SK-N-SH (cell line): ENCODE results near the gene RNF212B. TPM values are rescaled to one million over a fixed set of nuclear protein-coding genes. Genes with fewer than 3 reads are reported as not detected.

Experiments used
- CTCF ChIA-PET: fragments of 300-600, 350-600 bp; formaldehyde crosslinking; extraction: SDS; loops from one replicate; lab custom pipeline; 2021; lab: Yijun Ruan, JAX
- POLR2A ChIA-PET: fragments of 350-600 bp; sonication (Branson Sonifier 250); formaldehyde crosslinking; extraction: SDS; loops from one replicate; lab custom pipeline; 2020; ENCODE audit warnings: antibody characterized with exemption, inconsistent platforms; lab: Yijun Ruan, JAX
- DNase-seq: peaks from one replicate; pipeline ENCODE4 v3.0.0; 2012
- H2AFZ ChIP-seq: fragments of 200-600 bp; sonication (generic); 2 replicates; pipeline ENCODE4 v1.8.1; 2016; ENCODE audit warnings: antibody characterized with exemption, mild to moderate bottlenecking, low read depth
- H3F3A ChIP-seq: fragments of 200-600 bp; sonication (generic); replicated peaks from 2 replicates; pipeline ENCODE3; 2016; ENCODE audit warnings: antibody characterized with exemption, mild to moderate bottlenecking; ENCODE audit not compliant: insufficient read depth
- H3K27ac ChIP-seq, 2 experiments: fragments of 200-500 bp in 1 of 2; fragments of 200-600 bp in 1 of 2; sonication (Bioruptor generic) in 1 of 2; sonication (generic), shearing (Covaris generic) in 1 of 2; 2 replicates each; pipeline versions ENCODE4 v1.5.1 to v1.6.1; 2014 to 2016; ENCODE audit warnings: low read depth in 2 of 2, inconsistent platforms in 1 of 2, low read length in 1 of 2, mild to moderate bottlenecking in 1 of 2, mixed read lengths in 1 of 2
- H3K27me3 ChIP-seq: fragments of 200-600 bp; sonication (generic), shearing (Covaris generic); 2 replicates; pipeline ENCODE4 v1.6.1; 2016; ENCODE audit warnings: mixed run types; ENCODE audit not compliant: insufficient read depth
- H3K36me3 ChIP-seq, 2 experiments: fragments of 200-500 bp in 1 of 2; fragments of 200-600 bp in 1 of 2; sonication (Bioruptor generic) in 1 of 2; sonication (generic) in 1 of 2; replicated peaks in 1 of 2; 2 replicates each; pipeline versions ENCODE3 to v1.5.1; 2014 to 2016; ENCODE audit warnings: low read length in 1 of 2, mild to moderate bottlenecking in 1 of 2; ENCODE audit not compliant: insufficient read depth in 2 of 2, control insufficient read depth in 1 of 2
- H3K4me1 ChIP-seq, 2 experiments: fragments of 200-500 bp in 1 of 2; fragments of 200-600 bp in 1 of 2; sonication (Bioruptor generic) in 1 of 2; sonication (generic), shearing (Covaris generic) in 1 of 2; 2 replicates each; pipeline versions ENCODE4 v1.5.1 to v1.6.1; 2014 to 2016; ENCODE audit warnings: low read depth in 1 of 2, low read length in 1 of 2, mixed run types in 1 of 2; ENCODE audit not compliant: insufficient read depth in 2 of 2, control insufficient read depth in 1 of 2
- H3K4me2 ChIP-seq: fragments of 200-600 bp; sonication (generic), shearing (Covaris generic); 2 replicates; pipeline ENCODE4 v1.6.1; 2017; ENCODE audit warnings: mixed run types
- H3K4me3 ChIP-seq, 2 experiments: fragments of 200-500 bp in 1 of 2; fragments of 200-600 bp in 1 of 2; sonication (Bioruptor generic) in 1 of 2; sonication (generic), shearing (Covaris generic) in 1 of 2; 2 replicates each; pipeline versions ENCODE4 v1.5.1 to v1.8.1; 2014 to 2016; ENCODE audit warnings: low read depth in 2 of 2, inconsistent platforms in 1 of 2, low read length in 1 of 2, mild to moderate bottlenecking in 1 of 2, mixed read lengths in 1 of 2, moderate library complexity in 1 of 2
- H3K79me2 ChIP-seq: fragments of 200-600 bp; sonication (generic); 2 replicates; pipeline ENCODE4 v1.8.1; 2017; ENCODE audit warnings: mild to moderate bottlenecking; ENCODE audit not compliant: insufficient read depth
- H3K9ac ChIP-seq: fragments of 200-600 bp; sonication (generic); 2 replicates; pipeline ENCODE4 v1.6.1; 2017; ENCODE audit warnings: mixed run types
- H3K9me2 ChIP-seq: fragments of 200-600 bp; sonication (generic); 2 replicates; pipeline ENCODE4 v1.6.1; 2017; ENCODE audit warnings: mixed run types
- H3K9me3 ChIP-seq: fragments of 200-600 bp; sonication (generic); 2 replicates; pipeline ENCODE4 v1.6.1; 2017; ENCODE audit warnings: mixed run types, mild to moderate bottlenecking, moderate library complexity
- H4K20me1 ChIP-seq: fragments of 200-600 bp; sonication (generic); 2 replicates; pipeline ENCODE4 v1.6.1; 2017; ENCODE audit warnings: mild to moderate bottlenecking, mixed run types; ENCODE audit not compliant: insufficient read depth
- CHD2 ChIP-seq: fragments of 150-350 bp; IDR thresholded peaks from 2 replicates; pipeline ENCODE4 v1.6.1; 2018; ENCODE audit warnings: low read length; ENCODE audit not compliant: partially characterized antibody
- ELF1 ChIP-seq: IDR thresholded peaks from 2 replicates; pipeline ENCODE4 v1.4.0; 2012
- EP300 ChIP-seq, 2 experiments: IDR thresholded peaks; 2 replicates each; pipeline versions ENCODE4 v1.4.0 to v1.6.1; 2012; ENCODE audit warnings: borderline replicate concordance in 1 of 2, low read depth in 1 of 2, low read length in 1 of 2
- EZH2phosphoT487 ChIP-seq: fragments of 200-600 bp; sonication (generic); IDR thresholded peaks from 2 replicates; pipeline ENCODE4 v1.6.1; 2017; ENCODE audit warnings: low read depth, mixed run types, mild to moderate bottlenecking, antibody characterized with exemption, moderate library complexity, borderline replicate concordance
- FOXM1 ChIP-seq: IDR thresholded peaks from 2 replicates; pipeline ENCODE4 v1.4.0; 2012; ENCODE audit warnings: low read depth, mild to moderate bottlenecking
- GABPA ChIP-seq: IDR thresholded peaks from 2 replicates; pipeline ENCODE4 v1.4.0; 2012; ENCODE audit warnings: low read depth, mild to moderate bottlenecking
- JUND ChIP-seq: IDR thresholded peaks from 2 replicates; pipeline ENCODE4 v1.4.0; 2012
- MEF2A ChIP-seq: IDR thresholded peaks from 2 replicates; pipeline ENCODE4 v1.4.0; 2012; ENCODE audit warnings: low read depth, borderline replicate concordance
- MXI1 ChIP-seq: IDR thresholded peaks from 2 replicates; pipeline ENCODE4 v1.6.1; 2012; ENCODE audit warnings: mild to moderate bottlenecking, low read depth, low read length, improper control_type of control experiment
- NRF1 ChIP-seq: IDR thresholded peaks from 2 replicates; pipeline ENCODE4 v1.6.1; 2012; ENCODE audit warnings: low read depth, mild to moderate bottlenecking, low read length
- RAD21 ChIP-seq: IDR thresholded peaks from 2 replicates; pipeline ENCODE4 v1.6.1; 2012; ENCODE audit warnings: mild to moderate bottlenecking, low read length
- RCOR1 ChIP-seq: fragments of 150-350 bp; IDR thresholded peaks from 2 replicates; pipeline ENCODE4 v1.6.1; 2017; ENCODE audit warnings: antibody characterized with exemption, low read length
- RFX5 ChIP-seq: IDR thresholded peaks from 2 replicates; pipeline ENCODE4 v1.6.1; 2012; ENCODE audit warnings: mild to moderate bottlenecking, improper control_type of control experiment, low read length
- RXRA ChIP-seq: IDR thresholded peaks from 2 replicates; pipeline ENCODE4 v1.4.0; 2012; ENCODE audit warnings: low read depth, mild to moderate bottlenecking, borderline replicate concordance
- SMC3 ChIP-seq: IDR thresholded peaks from 2 replicates; pipeline ENCODE4 v1.6.1; 2012; ENCODE audit warnings: low read depth, low read length, improper control_type of control experiment
- TCF12 ChIP-seq: IDR thresholded peaks from 2 replicates; pipeline ENCODE4 v1.4.0; 2012
- TEAD4 ChIP-seq: IDR thresholded peaks from 2 replicates; pipeline ENCODE4 v1.4.0; 2012; ENCODE audit warnings: mild to moderate bottlenecking, borderline replicate concordance; ENCODE audit not compliant: insufficient read depth
- YY1 ChIP-seq: IDR thresholded peaks from 2 replicates; pipeline ENCODE4 v1.4.0; 2012; ENCODE audit warnings: low read depth, mild to moderate bottlenecking
- WGBS: methylation state at CpG from one replicate; pipeline ENCODE4 v1.1.6; 2017; ENCODE audit warnings: low lambda C conversion rate; 5-methylcytosine and 5-hydroxymethylcytosine counted together
- polyA plus RNA-seq, 3 experiments: library from polyadenylated mRNA; depleted of rRNA; stranded (reverse); fragments of >200 nt; gene quantifications; 2 replicates each; pipeline ENCODE4 v1.2.3, GENCODE V29; 2012
- TF ChIP-seq, protein P1 (sequence below): IDR thresholded peaks from 2 replicates; pipeline ENCODE4 v1.4.0; 2012; ENCODE audit warnings: low read depth, borderline replicate concordance
- TF ChIP-seq, protein P2 (sequence below): IDR thresholded peaks from 2 replicates; pipeline ENCODE4; 2012
- TF ChIP-seq, protein P3 (sequence below): IDR thresholded peaks from 2 replicates; pipeline ENCODE4 v1.4.0; 2012; ENCODE audit warnings: low read depth, borderline replicate concordance
- TF ChIP-seq, protein P4 (sequence below): IDR thresholded peaks from 2 replicates; pipeline ENCODE4 v1.4.0; 2012; ENCODE audit warnings: low read depth
- TF ChIP-seq, protein P5 (sequence below): fragments of 150-350 bp; IDR thresholded peaks from 2 replicates; pipeline ENCODE4 v1.6.1; 2017; ENCODE audit warnings: antibody characterized with exemption, low read length, low read depth, borderline replicate concordance

Gene RNF212B
- polyA plus RNA-seq, 1 of the 3 experiments (the other 2 are of a cell fraction) = not detected

DNA sequence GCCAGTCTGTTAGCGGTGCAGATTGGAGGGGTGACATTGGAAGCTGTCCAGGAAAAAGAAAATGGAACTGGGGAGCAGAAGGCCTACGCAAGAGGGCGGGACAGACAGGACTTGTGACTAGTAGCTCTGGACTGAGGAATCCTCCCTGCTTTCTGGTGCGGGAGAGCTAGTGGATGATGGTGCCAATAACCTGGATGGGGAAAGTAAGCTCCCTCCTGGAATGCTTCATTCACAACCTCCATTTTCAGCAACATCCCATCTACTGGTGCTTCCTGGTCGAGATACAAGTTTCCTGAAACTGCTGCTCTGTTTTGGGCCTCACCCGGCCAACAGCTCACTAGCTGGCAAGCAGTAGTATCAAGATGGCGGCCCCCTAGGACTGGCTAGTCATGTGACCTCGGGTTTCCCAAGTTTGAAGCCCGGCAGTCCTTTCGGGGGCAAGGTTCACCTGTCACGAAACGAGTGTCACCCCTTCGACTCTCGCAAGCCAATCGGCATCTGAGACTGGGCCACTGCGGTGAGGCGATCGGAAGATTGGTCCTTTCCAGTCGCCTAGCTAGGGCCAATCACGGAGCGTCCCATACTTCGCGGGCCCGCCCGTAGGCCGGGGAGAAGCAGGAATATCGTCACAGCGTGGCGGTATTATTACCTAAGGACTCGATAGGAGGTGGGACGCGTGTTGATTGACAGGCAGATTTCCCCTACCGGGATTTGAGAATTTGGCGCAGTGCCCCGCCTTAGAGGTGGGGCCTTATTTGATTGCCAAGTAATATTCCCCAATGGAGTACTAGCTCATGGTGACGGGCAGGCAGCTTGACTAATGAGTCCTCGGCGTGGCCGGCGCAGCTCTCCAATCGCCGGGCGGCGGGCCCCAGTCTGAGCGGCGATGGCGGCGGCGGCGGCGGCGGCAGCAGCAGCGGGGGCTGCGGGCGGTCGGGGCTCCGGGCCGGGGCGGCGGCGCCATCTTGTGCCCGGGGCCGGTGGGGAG is 83.1 kb downstream of the RNF212B start, which contains the start of gene PABPN1:
Gene PABPN1, plus strand, starts transcription at position 874 of the 988 bp plus-strand sequence. Its CDS starts 13 bp downstream, at position 887.
- H3K27ac ChIP-seq = peak within 1 kb of the TSS; percentile 88 to 93
- H2AFZ ChIP-seq = peak within 1 kb of the TSS; percentile 74
- peaks cover 64% of the 10 kb centered on the region for H3K79me2 ChIP-seq
- H3F3A ChIP-seq = peaks cover 40% of the 10 kb centered on the region
- H3K4me1 ChIP-seq = peaks cover 13 to 19% of the 10 kb centered on the region in 2 experiments; a peak in 3 of 4 replicates
- DNase-seq = peak; percentile 94
- H4K20me1 ChIP-seq = no peaks in the 10 kb centered on the region
- CTCF ChIA-PET = interaction anchor here (0.6 to 13.2 kb wide), 16 partner anchors 10 to 239 kb away, joined by 3 to 179 read pairs (median 3); partner anchors contain the start of genes BCL2L2, CMTM5, HOMEZ and NGDN
- H3K9ac ChIP-seq = peak within 1 kb of the TSS; percentile 97
- H3K9me2 ChIP-seq = no peaks in the 10 kb centered on the region
- H3K36me3 ChIP-seq = peaks cover 39 to 56% of the 10 kb centered on the region in 2 experiments
- H3K4me3 ChIP-seq = peak within 1 kb of the TSS; percentile 84 to 92
- H3K9me3 ChIP-seq = no peaks in the 10 kb centered on the region
- H3K27me3 ChIP-seq = no peaks in the 10 kb centered on the region
- WGBS = 22% methylated on average over 18 of the region's 63 CpGs
- POLR2A ChIA-PET = interaction anchor here (0.7 to 3.5 kb wide), 12 partner anchors 10 to 794 kb away, joined by 3 to 34 read pairs (median 4); partner anchors contain the start of genes ACIN1, BCL2L2, C14orf119 and DCAF11
- peak within 1 kb of the TSS; percentile 94 for H3K4me2 ChIP-seq
- TF ChIP-seq EZH2phosphoT487 (no peak), TEAD4 (no peak), RCOR1 (no peak), SMC3 (no peak), NRF1 (peak; percentile 4; the same call in 1 of the 2 replicates), JUND (peak; percentile 27; the same call in 1 of the 2 replicates), MXI1 (peak; percentile 87), RXRA (no peak; the same call in 1 of the 2 replicates), CHD2 (peak; percentile 96), GABPA (peak; percentile 73), YY1 (peak; percentile 94), EP300 (IDR thresholded peaks at IDR 0.05; ENCODE audit: borderline replicate concordance in 1 of 2, low read depth in 1 of 2, low read length in 1 of 2) (peak in 1 of 2 experiments; percentile 27; a peak in 1 of 4 replicates), FOXM1 (no peak), ELF1 (no peak), TCF12 (no peak), RAD21 (no peak), MEF2A (no peak), RFX5 (peak; percentile 75)
- TF ChIP-seq, protein P1, sequence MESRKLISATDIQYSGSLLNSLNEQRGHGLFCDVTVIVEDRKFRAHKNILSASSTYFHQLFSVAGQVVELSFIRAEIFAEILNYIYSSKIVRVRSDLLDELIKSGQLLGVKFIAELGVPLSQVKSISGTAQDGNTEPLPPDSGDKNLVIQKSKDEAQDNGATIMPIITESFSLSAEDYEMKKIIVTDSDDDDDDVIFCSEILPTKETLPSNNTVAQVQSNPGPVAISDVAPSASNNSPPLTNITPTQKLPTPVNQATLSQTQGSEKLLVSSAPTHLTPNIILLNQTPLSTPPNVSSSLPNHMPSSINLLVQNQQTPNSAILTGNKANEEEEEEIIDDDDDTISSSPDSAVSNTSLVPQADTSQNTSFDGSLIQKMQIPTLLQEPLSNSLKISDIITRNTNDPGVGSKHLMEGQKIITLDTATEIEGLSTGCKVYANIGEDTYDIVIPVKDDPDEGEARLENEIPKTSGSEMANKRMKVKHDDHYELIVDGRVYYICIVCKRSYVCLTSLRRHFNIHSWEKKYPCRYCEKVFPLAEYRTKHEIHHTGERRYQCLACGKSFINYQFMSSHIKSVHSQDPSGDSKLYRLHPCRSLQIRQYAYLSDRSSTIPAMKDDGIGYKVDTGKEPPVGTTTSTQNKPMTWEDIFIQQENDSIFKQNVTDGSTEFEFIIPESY = peak; percentile 80; the same call in 1 of the 2 replicates
- TF ChIP-seq, protein P2, sequence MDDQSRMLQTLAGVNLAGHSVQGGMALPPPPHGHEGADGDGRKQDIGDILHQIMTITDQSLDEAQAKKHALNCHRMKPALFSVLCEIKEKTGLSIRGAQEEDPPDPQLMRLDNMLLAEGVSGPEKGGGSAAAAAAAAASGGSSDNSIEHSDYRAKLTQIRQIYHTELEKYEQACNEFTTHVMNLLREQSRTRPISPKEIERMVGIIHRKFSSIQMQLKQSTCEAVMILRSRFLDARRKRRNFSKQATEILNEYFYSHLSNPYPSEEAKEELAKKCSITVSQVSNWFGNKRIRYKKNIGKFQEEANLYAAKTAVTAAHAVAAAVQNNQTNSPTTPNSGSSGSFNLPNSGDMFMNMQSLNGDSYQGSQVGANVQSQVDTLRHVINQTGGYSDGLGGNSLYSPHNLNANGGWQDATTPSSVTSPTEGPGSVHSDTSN = peak; percentile 99
- TF ChIP-seq, protein P3, sequence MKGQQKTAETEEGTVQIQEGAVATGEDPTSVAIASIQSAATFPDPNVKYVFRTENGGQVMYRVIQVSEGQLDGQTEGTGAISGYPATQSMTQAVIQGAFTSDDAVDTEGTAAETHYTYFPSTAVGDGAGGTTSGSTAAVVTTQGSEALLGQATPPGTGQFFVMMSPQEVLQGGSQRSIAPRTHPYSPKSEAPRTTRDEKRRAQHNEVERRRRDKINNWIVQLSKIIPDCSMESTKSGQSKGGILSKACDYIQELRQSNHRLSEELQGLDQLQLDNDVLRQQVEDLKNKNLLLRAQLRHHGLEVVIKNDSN = peak; percentile 94
- TF ChIP-seq, protein P4, sequence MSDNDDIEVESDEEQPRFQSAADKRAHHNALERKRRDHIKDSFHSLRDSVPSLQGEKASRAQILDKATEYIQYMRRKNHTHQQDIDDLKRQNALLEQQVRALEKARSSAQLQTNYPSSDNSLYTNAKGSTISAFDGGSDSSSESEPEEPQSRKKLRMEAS = peak; percentile 70
- TF ChIP-seq, protein P5, sequence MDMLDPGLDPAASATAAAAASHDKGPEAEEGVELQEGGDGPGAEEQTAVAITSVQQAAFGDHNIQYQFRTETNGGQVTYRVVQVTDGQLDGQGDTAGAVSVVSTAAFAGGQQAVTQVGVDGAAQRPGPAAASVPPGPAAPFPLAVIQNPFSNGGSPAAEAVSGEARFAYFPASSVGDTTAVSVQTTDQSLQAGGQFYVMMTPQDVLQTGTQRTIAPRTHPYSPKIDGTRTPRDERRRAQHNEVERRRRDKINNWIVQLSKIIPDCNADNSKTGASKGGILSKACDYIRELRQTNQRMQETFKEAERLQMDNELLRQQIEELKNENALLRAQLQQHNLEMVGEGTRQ = peak; percentile 59; the same call in 1 of the 2 replicates
